ENCODE results near the gene SPATA33. TPM values are rescaled to one million over a fixed set of nuclear protein-coding genes. Genes with fewer than 3 reads are reported as not detected.
"Not testable (repeated sequence)": the region's sequence is repeated elsewhere in the genome, so short reads cannot be mapped to it uniquely, and the experiment has no call there.

The SPATA33 gene
- total RNA-seq, 1 experiment from 2014 or later, result 12.0 TPM

DNA sequence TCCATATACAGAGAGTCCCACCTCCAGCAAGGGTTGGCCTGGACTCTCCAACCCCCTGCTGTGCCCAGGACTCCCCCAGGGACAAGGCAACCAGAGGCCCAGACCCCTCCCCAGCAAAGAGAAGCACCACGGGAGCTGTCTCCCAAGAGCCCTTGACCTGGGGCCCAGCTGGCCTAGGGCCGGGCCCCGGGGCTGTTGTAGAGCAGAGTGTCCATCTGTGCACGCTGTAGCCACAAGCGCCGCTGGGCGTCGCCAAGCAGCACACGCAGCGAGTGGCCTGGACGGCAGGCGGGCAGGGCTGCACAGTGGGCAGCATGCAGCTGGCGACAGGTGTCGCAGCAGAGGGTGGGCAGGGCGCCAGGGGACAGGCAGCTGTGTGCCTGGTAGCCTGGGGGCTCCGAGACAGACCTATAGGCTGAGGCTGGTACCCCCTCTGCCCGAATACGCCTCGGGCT is 39.6 kb downstream of the SPATA33 start:
- TF ChIP-seq NFE2L1 (CRISPR knock-in tag; IDR thresholded peaks at IDR 0.05) (no peak), SMAD3 (CRISPR knock-in tag; IDR thresholded peaks at IDR 0.05; ENCODE audit: borderline replicate concordance) (no peak), ZNF396 (CRISPR knock-in tag; IDR thresholded peaks at IDR 0.05; ENCODE audit: borderline replicate concordance) (no peak), TP53 (CRISPR knock-in tag; IDR thresholded peaks at IDR 0.05) (no peak), ESRRA (CRISPR knock-in tag; IDR thresholded peaks at IDR 0.05; ENCODE audit: borderline replicate concordance) (0 out of 2 replicates have a peak, but pooled peaks have one; percentile 30), FOXP1 (CRISPR knock-in tag; IDR thresholded peaks at IDR 0.05; ENCODE audit: borderline replicate concordance) (no peak), ZNF219 (CRISPR knock-in tag; IDR thresholded peaks at IDR 0.05; ENCODE audit: borderline replicate concordance) (no peak), ETV6 (CRISPR knock-in tag; IDR thresholded peaks at IDR 0.05) (no peak), ZSCAN18 (CRISPR knock-in tag; IDR thresholded peaks at IDR 0.05) (no peak), ZNF425 (CRISPR knock-in tag; conservative IDR thresholded peaks at IDR 0.05) (no peak), RELA (CRISPR knock-in tag; IDR thresholded peaks at IDR 0.05; ENCODE audit: borderline replicate concordance) (no peak)
- TF ChIP-seq, protein P1, sequence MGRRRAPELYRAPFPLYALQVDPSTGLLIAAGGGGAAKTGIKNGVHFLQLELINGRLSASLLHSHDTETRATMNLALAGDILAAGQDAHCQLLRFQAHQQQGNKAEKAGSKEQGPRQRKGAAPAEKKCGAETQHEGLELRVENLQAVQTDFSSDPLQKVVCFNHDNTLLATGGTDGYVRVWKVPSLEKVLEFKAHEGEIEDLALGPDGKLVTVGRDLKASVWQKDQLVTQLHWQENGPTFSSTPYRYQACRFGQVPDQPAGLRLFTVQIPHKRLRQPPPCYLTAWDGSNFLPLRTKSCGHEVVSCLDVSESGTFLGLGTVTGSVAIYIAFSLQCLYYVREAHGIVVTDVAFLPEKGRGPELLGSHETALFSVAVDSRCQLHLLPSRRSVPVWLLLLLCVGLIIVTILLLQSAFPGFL (CRISPR knock-in tag; IDR thresholded peaks at IDR 0.05; ENCODE audit: borderline replicate concordance), result peak; percentile 9; the same call in 1 of the 2 replicates
- TF ChIP-seq, protein P2, sequence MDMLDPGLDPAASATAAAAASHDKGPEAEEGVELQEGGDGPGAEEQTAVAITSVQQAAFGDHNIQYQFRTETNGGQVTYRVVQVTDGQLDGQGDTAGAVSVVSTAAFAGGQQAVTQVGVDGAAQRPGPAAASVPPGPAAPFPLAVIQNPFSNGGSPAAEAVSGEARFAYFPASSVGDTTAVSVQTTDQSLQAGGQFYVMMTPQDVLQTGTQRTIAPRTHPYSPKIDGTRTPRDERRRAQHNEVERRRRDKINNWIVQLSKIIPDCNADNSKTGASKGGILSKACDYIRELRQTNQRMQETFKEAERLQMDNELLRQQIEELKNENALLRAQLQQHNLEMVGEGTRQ (CRISPR knock-in tag; IDR thresholded peaks at IDR 0.05), result no peak
- ATAC-seq (no peak), DNase-seq (ENCODE audit: low spot score) (no peak)
- CTCF ChIA-PET, result interaction anchor here (1.0 to 2.5 kb wide), 2 partner anchors 9 to 97 kb away, joined by 3 to 9 read pairs; no protein-coding TSS in a partner anchor
- Mint-ChIP-seq H3K9me3 (no peaks in the 10 kb centered on the region), H3K36me3 (peaks cover 17% of the 10 kb centered on the region), H3K27ac (no peak overlapping the region), H3K27me3 (ENCODE audit: low read depth) (no peaks in the 10 kb centered on the region; the same call in 1 of the 2 replicates), H3K4me3 (no peak overlapping the region), H3K4me1 (peaks cover 7% of the 10 kb centered on the region)
- POLR2A ChIA-PET, result no interaction called here

GRCh38 chr16:89697616-89698331 is 40.1 kb downstream of the SPATA33 start:
- no peak overlapping the region for H3K4me3 Mint-ChIP-seq
- no peak overlapping the region for H3K27ac Mint-ChIP-seq
- TF ChIP-seq E2F1 (CRISPR knock-in tag; IDR thresholded peaks at IDR 0.05) (no peak), ELF4 (CRISPR knock-in tag; IDR thresholded peaks at IDR 0.05; ENCODE audit: low read depth) (no peak), NFATC4 (CRISPR knock-in tag; IDR thresholded peaks at IDR 0.05) (no peak), ZBTB43 (CRISPR knock-in tag; IDR thresholded peaks at IDR 0.05) (no peak), OVOL2 (CRISPR knock-in tag; IDR thresholded peaks at IDR 0.05; ENCODE audit: borderline replicate concordance) (no peak)
- TF ChIP-seq, protein P3, sequence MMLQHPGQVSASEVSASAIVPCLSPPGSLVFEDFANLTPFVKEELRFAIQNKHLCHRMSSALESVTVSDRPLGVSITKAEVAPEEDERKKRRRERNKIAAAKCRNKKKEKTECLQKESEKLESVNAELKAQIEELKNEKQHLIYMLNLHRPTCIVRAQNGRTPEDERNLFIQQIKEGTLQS (CRISPR knock-in tag; conservative IDR thresholded peaks at IDR 0.05), result no peak
- POLR2A ChIA-PET, result interaction anchor here (0.8 kb wide), 1 partner anchor 11 kb away, joined by 7 read pairs; the partner anchor contains the start of gene CDK10
- no peaks in the 10 kb centered on the region for H3K9me3 Mint-ChIP-seq
- H3K4me1 Mint-ChIP-seq, result peaks cover 12% of the 10 kb centered on the region
- CTCF ChIA-PET, result interaction anchor here (1.0 to 2.5 kb wide), 2 partner anchors 8 to 97 kb away, joined by 3 to 9 read pairs; no protein-coding TSS in a partner anchor
- ATAC-seq (no peak), DNase-seq (ENCODE audit: low spot score) (no peak)
- H3K36me3 Mint-ChIP-seq, result peaks cover 12% of the 10 kb centered on the region
- H3K27me3 Mint-ChIP-seq (ENCODE audit: low read depth), result peaks cover 2% of the 10 kb centered on the region

GRCh38 chr16:89698717-89699116 is 41.1 kb downstream of the SPATA33 start:
- Mint-ChIP-seq H3K27me3 (ENCODE audit: low read depth) (peaks cover 12% of the 10 kb centered on the region), H3K4me1 (peaks cover 12% of the 10 kb centered on the region)
- DNase-seq (ENCODE audit: low spot score); ATAC-seq; H3K9me3 Mint-ChIP-seq; H3K27ac Mint-ChIP-seq; POLR2A ChIA-PET; H3K36me3 Mint-ChIP-seq; H3K4me3 Mint-ChIP-seq: not testable (repeated sequence)
- CTCF ChIA-PET, result interaction anchor here (3.6 kb wide), 1 partner anchor 12 kb away, joined by 19 read pairs; the partner anchor contains the start of gene CDK10

Data from WTC11 (cell line).